Mesothelial cell of epicardium (in vitro differentiated cells): Measurements from ENCODE around the gene B4GALT7. TPM values are rescaled to one million over a fixed set of nuclear protein-coding genes. Genes with fewer than 3 reads are reported as not detected.
A peak's percentile ranks its signal among the peaks of the same experiment; 100 is the strongest.

ENCODE experiments used
- DNase-seq, 2 experiments: peaks; one replicate each; pipeline ENCODE4 v3.0.0; 2021; ENCODE audit warnings: low spot score in 2 of 2; ENCODE audit not compliant: unreplicated experiment in 2 of 2
- H3K27ac Mint-ChIP-seq: 2 replicates; pipeline ENCODE4 v1.8.0; 2021; ENCODE audit warnings: mixed read lengths
- H3K27me3 Mint-ChIP-seq: 2 replicates; pipeline ENCODE4 v1.8.0; 2021; ENCODE audit warnings: low read depth, mixed read lengths
- H3K36me3 Mint-ChIP-seq: 2 replicates; pipeline ENCODE4 v1.8.0; 2021; ENCODE audit warnings: mixed read lengths
- H3K4me1 Mint-ChIP-seq: 2 replicates; pipeline ENCODE4 v1.8.0; 2021; ENCODE audit warnings: mixed read lengths
- H3K4me3 Mint-ChIP-seq: 2 replicates; pipeline ENCODE4 v1.8.0; 2021; ENCODE audit warnings: mild to moderate bottlenecking, moderate library complexity, mixed read lengths
- H3K9me3 Mint-ChIP-seq: 2 replicates; pipeline ENCODE4 v1.8.0; 2021; ENCODE audit warnings: mixed read lengths
- total RNA-seq: library from RNA; stranded (reverse); gene quantifications from 3 replicates; pipeline ENCODE4 v1.2.1, GENCODE V29; 2021
- TF ChIP-seq, protein P1 (sequence below): fragments of 200-600 bp; sonication (generic); IDR thresholded peaks from one replicate; pipeline ENCODE4 v1.5.0; 2021; ENCODE audit warnings: antibody characterized with exemption; ENCODE audit not compliant: unreplicated experiment

Gene B4GALT7
- total RNA-seq, 1 donor from 2014 or later: 37.4 TPM

DNA sequence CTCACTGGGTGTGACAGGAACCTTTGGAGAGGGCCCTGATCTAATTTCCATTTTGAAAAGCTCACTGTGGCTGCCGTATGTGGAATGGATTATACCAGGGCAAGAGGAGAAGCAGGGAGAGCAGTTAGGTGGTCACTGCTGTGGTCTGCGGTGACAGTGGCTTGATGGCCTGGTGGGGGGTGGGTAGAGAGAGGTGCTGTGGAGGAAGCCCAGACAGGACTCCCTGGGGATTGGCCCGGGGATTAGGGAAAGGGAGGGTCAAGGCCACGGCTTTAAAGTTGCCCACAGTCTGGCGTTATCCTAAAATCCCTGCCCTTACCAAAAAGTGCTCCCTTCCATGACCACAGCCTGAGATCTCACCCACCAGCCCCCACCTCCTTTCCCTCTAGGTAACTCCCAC, 4.7 kb downstream of the B4GALT7 start:
- H3K27me3 Mint-ChIP-seq: no peaks in the 10 kb centered on the region
- H3K9me3 Mint-ChIP-seq: no peaks in the 10 kb centered on the region
- TF ChIP-seq, protein P1, sequence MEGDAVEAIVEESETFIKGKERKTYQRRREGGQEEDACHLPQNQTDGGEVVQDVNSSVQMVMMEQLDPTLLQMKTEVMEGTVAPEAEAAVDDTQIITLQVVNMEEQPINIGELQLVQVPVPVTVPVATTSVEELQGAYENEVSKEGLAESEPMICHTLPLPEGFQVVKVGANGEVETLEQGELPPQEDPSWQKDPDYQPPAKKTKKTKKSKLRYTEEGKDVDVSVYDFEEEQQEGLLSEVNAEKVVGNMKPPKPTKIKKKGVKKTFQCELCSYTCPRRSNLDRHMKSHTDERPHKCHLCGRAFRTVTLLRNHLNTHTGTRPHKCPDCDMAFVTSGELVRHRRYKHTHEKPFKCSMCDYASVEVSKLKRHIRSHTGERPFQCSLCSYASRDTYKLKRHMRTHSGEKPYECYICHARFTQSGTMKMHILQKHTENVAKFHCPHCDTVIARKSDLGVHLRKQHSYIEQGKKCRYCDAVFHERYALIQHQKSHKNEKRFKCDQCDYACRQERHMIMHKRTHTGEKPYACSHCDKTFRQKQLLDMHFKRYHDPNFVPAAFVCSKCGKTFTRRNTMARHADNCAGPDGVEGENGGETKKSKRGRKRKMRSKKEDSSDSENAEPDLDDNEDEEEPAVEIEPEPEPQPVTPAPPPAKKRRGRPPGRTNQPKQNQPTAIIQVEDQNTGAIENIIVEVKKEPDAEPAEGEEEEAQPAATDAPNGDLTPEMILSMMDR: no peak
- no peak overlapping the region for H3K4me3 Mint-ChIP-seq
- H3K36me3 Mint-ChIP-seq: no peaks in the 10 kb centered on the region
- H3K27ac Mint-ChIP-seq: no peak overlapping the region
- H3K4me1 Mint-ChIP-seq: peaks cover 15% of the 10 kb centered on the region
- DNase-seq: no peak

DNA sequence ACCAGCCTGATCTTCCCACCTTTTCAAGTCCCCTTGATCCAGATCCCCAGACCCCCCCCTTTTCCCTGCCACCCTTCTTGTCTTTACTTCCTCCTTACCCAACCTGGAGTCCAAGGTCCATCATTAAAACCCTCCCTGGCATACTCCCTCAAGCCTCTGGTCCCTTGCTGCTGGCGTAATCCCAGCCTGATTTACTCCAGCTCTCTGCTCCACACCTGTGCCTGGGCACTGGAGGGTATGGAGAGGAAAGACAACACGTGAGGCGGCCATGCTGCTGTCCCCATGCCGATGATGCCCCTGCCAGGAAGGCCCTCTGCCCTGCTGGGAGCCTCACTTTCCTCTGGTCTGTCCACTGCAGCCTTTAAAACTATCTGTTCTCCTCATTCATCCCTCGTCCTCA, 5.1 kb downstream of the B4GALT7 start:
- DNase-seq: no peak
- TF ChIP-seq, protein P1: no peak
- Mint-ChIP-seq H3K4me1 (peaks cover 15% of the 10 kb centered on the region), H3K27ac (no peak overlapping the region), H3K36me3 (no peaks in the 10 kb centered on the region), H3K9me3 (no peaks in the 10 kb centered on the region), H3K27me3 (no peaks in the 10 kb centered on the region), H3K4me3 (no peak overlapping the region)

DNA sequence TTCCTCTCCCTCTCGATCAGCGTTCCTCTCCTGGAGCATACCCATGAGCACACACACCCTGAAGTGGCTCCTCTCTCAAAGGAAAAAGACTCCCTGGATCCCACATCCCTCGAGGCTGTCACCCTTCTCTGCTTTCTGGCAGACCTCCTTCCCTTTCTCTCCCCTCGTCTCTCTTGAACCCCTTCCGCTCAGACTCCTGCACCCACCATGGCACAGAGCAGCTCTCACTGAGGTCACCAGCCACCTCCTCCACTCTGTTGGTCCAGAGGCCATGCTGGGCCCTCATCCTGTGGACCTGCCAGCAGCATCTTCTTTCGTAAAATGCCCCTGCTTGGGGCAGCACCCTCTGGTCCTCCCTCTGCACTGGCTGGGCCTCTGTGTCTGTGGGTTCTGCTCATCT, 5.7 kb downstream of the B4GALT7 start:
- TF ChIP-seq, protein P1: no peak
- DNase-seq: no peak
- Mint-ChIP-seq H3K4me1 (peaks cover 12% of the 10 kb centered on the region), H3K9me3 (no peaks in the 10 kb centered on the region), H3K36me3 (no peaks in the 10 kb centered on the region), H3K4me3 (no peak overlapping the region), H3K27me3 (no peaks in the 10 kb centered on the region), H3K27ac (no peak overlapping the region)

- H3K4me1 Mint-ChIP-seq: peaks cover 5% of the 10 kb centered on the region
- no peaks in the 10 kb centered on the region for H3K9me3 Mint-ChIP-seq
- no peaks in the 10 kb centered on the region for H3K27me3 Mint-ChIP-seq
- no peak overlapping the region for H3K4me3 Mint-ChIP-seq
- DNase-seq: no peak
- TF ChIP-seq, protein P1: no peak
- no peak overlapping the region for H3K27ac Mint-ChIP-seq
- no peaks in the 10 kb centered on the region for H3K36me3 Mint-ChIP-seq
Measured at GRCh38 chr5:177606071-177607051, 6.4 kb downstream of the B4GALT7 start.

- DNase-seq: no peak
- peak overlapping the region; percentile 50 for H3K27ac Mint-ChIP-seq
- no peaks in the 10 kb centered on the region for H3K9me3 Mint-ChIP-seq
- no peaks in the 10 kb centered on the region for H3K36me3 Mint-ChIP-seq
- H3K4me1 Mint-ChIP-seq: peaks cover 2% of the 10 kb centered on the region
- TF ChIP-seq, protein P1: no peak
- H3K4me3 Mint-ChIP-seq: no peak overlapping the region
- no peaks in the 10 kb centered on the region for H3K27me3 Mint-ChIP-seq
Measured at GRCh38 chr5:177607115-177607451, 7.2 kb downstream of the B4GALT7 start.
